ENCODE results near the gene PCGF2. TPM values are rescaled to one million over a fixed set of nuclear protein-coding genes. Genes with fewer than 3 reads are reported as not detected.

The PCGF2 gene
- total and polyA plus RNA-seq, 2 of the 8 experiments (the other 6 are each of a cell fraction or from before 2014, with no cell fraction given) = 42.1 to 93.3 TPM

GRCh38 chr17:38742411-38743308 lies 5.5 kb downstream of the PCGF2 start (continued):
- TF ChIP-seq CBX5 (IDR thresholded peaks at IDR 0.05; ENCODE audit: low read depth, low read length) (no peak), SP1 (IDR thresholded peaks at IDR 0.05; ENCODE audit: low read depth, low read length) (no peak), ATF2 (IDR thresholded peaks at IDR 0.05; ENCODE audit: low read length) (no peak), CREB1 (IDR thresholded peaks at IDR 0.05) (no peak)
